CD14-positive monocyte (primary cell): ENCODE results near the gene MAPRE3. TPM values are rescaled to one million over a fixed set of nuclear protein-coding genes. Genes with fewer than 3 reads are reported as not detected.

Experiments used
- DNase-seq, 3 donors: peaks; one replicate each; pipeline ENCODE4 v3.0.0-alpha.2; 2011 to 2022
- H2AFZ ChIP-seq: 2 replicates; pipeline ENCODE4 v1.6.0; 2012; ENCODE audit warnings: mild to moderate bottlenecking, low read depth, low read length, inconsistent platforms; ENCODE audit not compliant: insufficient read depth, poor library complexity, severe bottlenecking
- H3K27ac ChIP-seq, 2 donors: 1 replicate in 1 of 2; 2 replicates in 1 of 2; pipeline ENCODE4 v1.5.1; 2012 to 2013; ENCODE audit warnings: low read length in 2 of 2, control low read depth in 1 of 2, inconsistent platforms in 1 of 2, low read depth in 1 of 2, mild to moderate bottlenecking in 1 of 2
- H3K27me3 ChIP-seq, 2 donors: one replicate each; pipeline versions ENCODE4 v1.6.0 to v1.6.1; 2011 to 2013; ENCODE audit warnings: low read length in 2 of 2; ENCODE audit not compliant: control insufficient read depth in 2 of 2, insufficient read depth in 2 of 2
- H3K36me3 ChIP-seq, 2 donors: replicated peaks in 1 of 2; 1 replicate in 1 of 2; 2 replicates in 1 of 2; pipeline versions ENCODE4 v1.5.1 to v1.6.1; 2012 to 2013; ENCODE audit warnings: low read length in 2 of 2, control low read depth in 1 of 2, inconsistent platforms in 1 of 2, mild to moderate bottlenecking in 1 of 2; ENCODE audit not compliant: insufficient read depth in 2 of 2, control insufficient read depth in 1 of 2
- H3K4me1 ChIP-seq, 2 donors: 1 replicate in 1 of 2; 2 replicates in 1 of 2; pipeline versions ENCODE4 v1.5.1 to v1.6.1; 2012 to 2013; ENCODE audit warnings: low read length in 2 of 2, control low read depth in 1 of 2, inconsistent platforms in 1 of 2, mild to moderate bottlenecking in 1 of 2, moderate library complexity in 1 of 2; ENCODE audit not compliant: insufficient read depth in 2 of 2, control insufficient read depth in 1 of 2
- H3K4me2 ChIP-seq: replicated peaks from 2 replicates; pipeline ENCODE3; 2012; ENCODE audit warnings: low read length, moderate library complexity, mild to moderate bottlenecking; ENCODE audit not compliant: poor library complexity, severe bottlenecking; ENCODE audit errors: extremely low read depth
- H3K4me3 ChIP-seq, 3 experiments: fragments of 200-600 bp in 1 of 3; sonication (generic) in 1 of 3; replicated peaks in 1 of 3; 1 replicate in 2 of 3; 2 replicates in 1 of 3; pipeline ENCODE4 v1.5.1; 2011 to 2013; ENCODE audit warnings: low read length in 3 of 3, mild to moderate bottlenecking in 3 of 3, control low read depth in 2 of 3, low read depth in 2 of 3, inconsistent platforms in 1 of 3, moderate library complexity in 1 of 3
- H3K79me2 ChIP-seq: 2 replicates; pipeline ENCODE4 v1.6.0; 2012; ENCODE audit warnings: mild to moderate bottlenecking, control low read depth, inconsistent platforms, low read length, moderate library complexity; ENCODE audit not compliant: insufficient read depth
- H3K9ac ChIP-seq: 2 replicates; pipeline ENCODE4 v1.6.0; 2017; ENCODE audit warnings: low read length, mild to moderate bottlenecking; ENCODE audit not compliant: insufficient read depth, poor library complexity, severe bottlenecking
- H3K9me3 ChIP-seq, 2 donors: replicated peaks in 1 of 2; 1 replicate in 1 of 2; 2 replicates in 1 of 2; pipeline versions ENCODE4 v1.5.1 to v1.6.1; 2012 to 2013; ENCODE audit warnings: low read length in 2 of 2, control low read depth in 1 of 2; ENCODE audit not compliant: control insufficient read depth in 1 of 2, insufficient read depth in 1 of 2
- H4K20me1 ChIP-seq: 2 replicates; pipeline ENCODE4 v1.6.0; 2012; ENCODE audit warnings: mild to moderate bottlenecking, low read length, control low read depth, moderate library complexity; ENCODE audit not compliant: insufficient read depth
- H3K27ac Mint-ChIP-seq, 7 donors: one replicate each; pipeline ENCODE4 v1.8.0; 2020; ENCODE audit warnings: mild to moderate bottlenecking in 7 of 7, mixed read lengths in 7 of 7, moderate library complexity in 6 of 7, inconsistent platforms in 2 of 7
- H3K27me3 Mint-ChIP-seq, 3 donors: one replicate each; pipeline ENCODE4 v1.8.0; 2021 to 2022; ENCODE audit warnings: low read depth in 3 of 3, mild to moderate bottlenecking in 3 of 3, mixed read lengths in 3 of 3, moderate library complexity in 3 of 3, inconsistent platforms in 1 of 3
- H3K36me3 Mint-ChIP-seq, 2 donors: one replicate each; pipeline ENCODE4 v1.8.0; 2020; ENCODE audit warnings: mixed read lengths in 2 of 2, inconsistent platforms in 1 of 2, mild to moderate bottlenecking in 1 of 2
- H3K4me1 Mint-ChIP-seq: one replicate; pipeline ENCODE4 v1.8.0; 2020; ENCODE audit warnings: mild to moderate bottlenecking, mixed read lengths
- H3K4me3 Mint-ChIP-seq, 2 donors: one replicate each; pipeline ENCODE4 v1.8.0; 2020; ENCODE audit warnings: mild to moderate bottlenecking in 2 of 2, mixed read lengths in 2 of 2, moderate library complexity in 1 of 2
- H3K9me3 Mint-ChIP-seq, 7 donors: one replicate each; pipeline ENCODE4 v1.8.0; 2020 to 2022; ENCODE audit warnings: mixed read lengths in 7 of 7, mild to moderate bottlenecking in 6 of 7, moderate library complexity in 6 of 7, inconsistent platforms in 2 of 7
- CTCF ChIP-seq: fragments of 200-600 bp; IDR thresholded peaks from one replicate; pipeline ENCODE4 v1.8.0; 2022; ENCODE audit warnings: antibody characterized with exemption, mild to moderate bottlenecking
- WGBS: methylation state at CpG from one replicate; pipeline ENCODE4 v1.1.5; 2013; ENCODE audit warnings: missing lambda C conversion rate; ENCODE audit not compliant: insufficient coverage; 5-methylcytosine and 5-hydroxymethylcytosine counted together
- intact Hi-C, 2 donors: fragments of 100-400 bp; cut with micrococcal nuclease; formaldehyde crosslinking; loops; one replicate each; pipeline versions ENCODE4 v1.15.0 to v1.15.1; 2023
- polyA plus RNA-seq, 3 donors: library from polyadenylated mRNA; depleted of rRNA in 1 of 3; unstranded in 2 of 3; stranded (reverse) in 1 of 3; fragments of 300-500 nt in 2 of 3; fragments of >200 nt in 1 of 3; fragmentation: Illumina TruSeq in 2 of 3; gene quantifications; 1 replicate in 2 of 3; 2 replicates in 1 of 3; pipeline ENCODE4 v1.2.3, GENCODE V29; 2012 to 2021

MAPRE3 gene
- polyA plus RNA-seq, 3 donors = 2.4 to 14.4 (median 3.5) TPM

GRCh38 chr2:27076323-27076722, 105.9 kb downstream of the MAPRE3 start:
- H3K9me3 Mint-ChIP-seq = peaks cover 0 to 2% (median 0%) of the 10 kb centered on the region in 7 donors
- 90% methylated on average over 1 of the region's 4 CpGs for WGBS
- no peaks in the 10 kb centered on the region for H3K36me3 Mint-ChIP-seq
- peak overlapping the region in 1 of 2 donors; percentile 8 for H3K4me3 Mint-ChIP-seq
- no peak overlapping the region for H3K4me3 ChIP-seq
- H4K20me1 ChIP-seq = no peaks in the 10 kb centered on the region
- peak overlapping the region in 2 of 7 donors; percentile 17 to 28 for H3K27ac Mint-ChIP-seq
- DNase-seq = peak; percentile 17 to 61 (median 22)
- H3K4me2 ChIP-seq = no peak overlapping the region
- no peaks in the 10 kb centered on the region for H3K36me3 ChIP-seq
- no peak for TF ChIP-seq CTCF
- no peak overlapping the region for H3K9ac ChIP-seq
- no peak overlapping the region for H2AFZ ChIP-seq
- peaks cover 5% of the 10 kb centered on the region for H3K79me2 ChIP-seq
- H3K9me3 ChIP-seq = no peaks in the 10 kb centered on the region
- peaks cover 69% of the 10 kb centered on the region for H3K4me1 Mint-ChIP-seq
- peaks cover 50 to 61% of the 10 kb centered on the region in 2 donors for H3K4me1 ChIP-seq
- no peak overlapping the region for H3K27ac ChIP-seq
- peaks cover 0 to 7% (median 0%) of the 10 kb centered on the region in 3 donors for H3K27me3 Mint-ChIP-seq
- no peaks in the 10 kb centered on the region for H3K27me3 ChIP-seq
- intact Hi-C loops = no loop called here

Other genes with a start within 250 kb of the MAPRE3 start
- 10 to 100 TPM; 11.3 to 22.2 (median 15.1) TPM for gene SLC35F6, start 206.4 kb upstream of the MAPRE3 start, polyA plus RNA-seq
- under 1 TPM in 1 of 3 donors, not detected in 2; 0.24 TPM for gene CENPA, start 184.6 kb upstream of the MAPRE3 start, polyA plus RNA-seq
- gene DPYSL5, start 122.5 kb upstream of the MAPRE3 start, polyA plus RNA-seq = not detected
- gene TMEM214, start 62.3 kb downstream of the MAPRE3 start, polyA plus RNA-seq = 10 to 100 TPM; 18.3 to 61.7 (median 26.9) TPM
- 1 to 10 TPM; 4.4 to 4.8 (median 4.6) TPM for gene AGBL5, start 81.0 kb downstream of the MAPRE3 start, polyA plus RNA-seq
- gene OST4, start 101.0 kb downstream of the MAPRE3 start, polyA plus RNA-seq = 100 to 1,000 TPM; 209 to 635 (median 615) TPM
- 1 to 10 TPM in 1 of 3 donors, under 1 TPM in 2; 0.43 to 1.0 (median 0.44) TPM for gene EMILIN1, start 108.0 kb downstream of the MAPRE3 start, polyA plus RNA-seq
- 1 to 10 TPM; 3.4 to 7.3 (median 6.6) TPM for gene KHK, start 116.1 kb downstream of the MAPRE3 start, polyA plus RNA-seq
- gene CGREF1, start 148.5 kb downstream of the MAPRE3 start, polyA plus RNA-seq = not detected
- gene ABHD1, start 153.2 kb downstream of the MAPRE3 start, polyA plus RNA-seq = 1 to 10 TPM in 1 of 3 donors, under 1 TPM in 2; 0.08 to 1.2 (median 0.25) TPM
- gene PREB, start 164.0 kb downstream of the MAPRE3 start, polyA plus RNA-seq = 10 to 100 TPM; 70.0 to 78.2 (median 71.7) TPM
- gene PRR30, start 168.8 kb downstream of the MAPRE3 start, polyA plus RNA-seq = not detected
- not detected for gene TCF23, start 178.4 kb downstream of the MAPRE3 start, polyA plus RNA-seq
- gene ATRAID, start 241.4 kb downstream of the MAPRE3 start, polyA plus RNA-seq = 100 to 1,000 TPM; 120 to 298 (median 287) TPM
- gene SLC5A6, start 241.6 kb downstream of the MAPRE3 start, polyA plus RNA-seq = 10 to 100 TPM in 2 of 3 donors, 1 to 10 TPM in 1; 8.1 to 21.7 (median 10.2) TPM
- gene CAD, start 246.7 kb downstream of the MAPRE3 start, polyA plus RNA-seq = 10 to 100 TPM in 1 of 3 donors, 1 to 10 TPM in 1, under 1 TPM in 1; 0.71 to 17.3 (median 1.7) TPM